GM12874 (cell line): ENCODE measurements around the gene CSTF2T.

ENCODE experiments used
- CTCF ChIP-seq: IDR thresholded peaks from 2 replicates; pipeline ENCODE4 v1.5.1; 2011; ENCODE audit warnings: low read depth, mild to moderate bottlenecking, control low read depth, low read length, moderate library complexity; ENCODE audit not compliant: insufficient read depth

CSTF2T gene

GRCh38 chr10:51707821-51708424 is 8.5 kb upstream of the CSTF2T start:
- no peak for TF ChIP-seq CTCF

DNA sequence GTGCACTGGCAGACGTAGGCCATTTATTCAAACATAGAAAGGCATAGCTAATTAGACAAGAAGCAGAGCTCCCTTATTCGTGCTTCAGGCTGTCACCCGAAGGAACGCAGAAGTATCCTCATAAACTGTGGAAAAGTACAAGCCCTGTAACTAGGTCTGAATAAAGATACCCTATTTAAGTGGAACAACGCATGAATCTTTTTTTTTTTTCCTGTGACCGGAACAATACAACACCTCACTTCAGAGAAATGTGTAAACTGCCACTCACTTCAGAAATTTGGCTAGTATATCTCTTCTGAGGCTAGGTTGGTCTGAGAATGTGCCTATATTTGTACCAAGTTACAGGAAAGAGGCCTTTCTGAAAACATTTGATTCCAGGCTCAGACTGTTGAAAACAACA is 8.0 kb upstream of the CSTF2T start:
- TF ChIP-seq CTCF: no peak

- no peak for TF ChIP-seq CTCF
Observed at GRCh38 chr10:51706225-51706624, 6.8 kb upstream of the CSTF2T start.

DNA sequence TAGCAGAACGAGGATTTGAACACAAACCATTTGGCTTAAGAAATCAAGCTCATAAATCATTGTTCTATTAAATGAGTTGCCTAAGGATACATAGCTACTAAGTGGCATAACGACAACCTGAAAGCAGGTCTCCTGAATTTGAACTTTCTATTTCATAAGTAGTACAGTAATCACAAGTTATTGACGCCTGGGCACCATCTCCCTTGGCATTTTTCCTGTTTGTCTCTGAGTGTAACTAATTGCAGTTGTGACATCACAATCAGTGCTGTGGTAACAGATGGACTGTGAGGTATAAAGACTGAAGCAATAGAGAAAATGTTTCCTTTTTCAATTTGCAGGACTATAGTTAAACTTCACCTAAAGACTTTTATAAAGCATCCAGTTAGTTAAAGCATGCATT is 6.4 kb upstream of the CSTF2T start:
- TF ChIP-seq CTCF: no peak

DNA sequence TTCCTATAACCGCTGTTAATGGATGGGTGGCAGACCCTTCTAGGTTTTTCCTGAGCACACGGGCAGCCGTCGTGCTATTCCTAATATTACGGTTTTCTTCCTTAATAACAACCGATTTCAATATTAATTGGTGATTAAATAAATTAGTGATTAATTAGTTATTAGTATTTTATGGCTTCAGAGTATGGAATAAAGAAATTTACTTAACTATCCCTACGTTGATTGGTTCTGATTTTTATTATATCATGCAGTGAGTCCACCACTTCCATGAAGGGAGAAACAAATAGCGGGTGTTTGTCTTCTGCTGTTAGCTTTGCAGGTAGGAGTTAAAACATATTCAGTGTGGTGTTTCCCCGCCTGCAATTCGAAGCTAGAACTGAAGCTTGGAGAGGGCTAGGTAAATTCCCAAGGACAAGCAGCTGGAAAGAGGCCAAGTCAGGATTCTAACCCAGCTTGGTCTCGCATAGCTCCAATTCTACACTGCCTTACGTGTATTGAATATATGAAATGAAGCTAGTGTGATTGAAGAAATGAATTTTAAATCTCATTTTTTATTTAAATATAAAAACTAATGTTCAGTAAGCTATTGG is 928 bp upstream of the CSTF2T start:
- no peak for TF ChIP-seq CTCF

GRCh38 chr10:51699145-51699474 is 285 bp downstream of the CSTF2T start:
- TF ChIP-seq CTCF: no peak

- no peak for TF ChIP-seq CTCF
Observed at GRCh38 chr10:51698473-51699063, 827 bp downstream of the CSTF2T start.
